HG03432 (cell line): Measurements from ENCODE around the gene TBCD.

ENCODE experiments used
- ATAC-seq: cut with Tn5 transposase; IDR thresholded peaks from one replicate; pipeline ENCODE4 v1.9.1; 2021; ENCODE audit warnings: mild to moderate bottlenecking, moderate library complexity; ENCODE audit not compliant: unreplicated experiment

The TBCD gene

DNA sequence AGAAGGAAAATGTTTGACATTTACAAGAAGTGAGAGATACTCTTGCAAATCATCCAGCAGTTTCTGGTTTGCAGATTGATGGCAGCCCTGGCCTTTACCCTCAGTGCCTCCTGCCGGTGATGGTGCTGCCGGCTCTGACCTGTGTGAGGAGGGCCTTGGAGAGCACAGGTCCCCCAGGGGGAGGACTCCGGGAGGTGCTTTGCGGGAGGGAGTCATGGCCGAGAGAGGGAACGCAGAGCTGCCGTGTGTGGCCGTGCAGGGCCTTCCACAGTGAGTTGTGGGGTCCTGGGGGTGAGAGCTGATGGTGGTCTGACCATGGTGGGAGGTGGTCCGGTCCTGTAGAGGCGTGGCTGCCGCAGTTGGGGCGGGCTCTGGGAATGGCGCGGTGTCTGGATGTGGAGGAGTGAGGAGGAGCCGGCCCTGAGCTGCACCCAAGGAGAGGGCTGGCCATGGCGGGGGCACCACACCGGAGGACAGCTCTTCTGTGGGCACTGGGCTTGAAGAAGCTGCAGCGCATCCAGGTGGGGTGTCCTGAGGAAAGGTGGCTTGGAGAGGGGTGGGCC lies 116.0 kb downstream of the TBCD start:
- no peak for ATAC-seq

DNA sequence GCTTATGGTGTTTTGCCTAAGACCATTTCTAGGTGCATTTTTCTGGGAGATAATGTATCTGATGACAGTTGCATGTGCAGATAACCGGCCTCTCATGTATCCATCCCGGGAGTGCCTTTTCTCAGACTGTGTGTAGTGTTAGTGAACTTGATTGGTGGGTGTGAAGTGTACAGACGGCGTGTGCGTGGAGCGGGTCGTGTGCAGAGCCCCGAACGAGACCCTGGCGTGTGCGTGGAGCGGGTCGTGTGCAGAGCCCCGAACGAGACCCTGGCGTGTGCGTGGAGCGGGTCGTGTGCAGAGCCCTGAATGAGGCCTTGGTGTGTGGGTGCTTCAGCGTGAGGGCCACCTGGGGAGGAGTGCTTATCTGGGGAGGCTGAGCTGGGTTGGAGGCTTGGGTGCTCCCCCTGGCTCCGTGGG lies 116.9 kb downstream of the TBCD start:
- ATAC-seq: no peak

DNA sequence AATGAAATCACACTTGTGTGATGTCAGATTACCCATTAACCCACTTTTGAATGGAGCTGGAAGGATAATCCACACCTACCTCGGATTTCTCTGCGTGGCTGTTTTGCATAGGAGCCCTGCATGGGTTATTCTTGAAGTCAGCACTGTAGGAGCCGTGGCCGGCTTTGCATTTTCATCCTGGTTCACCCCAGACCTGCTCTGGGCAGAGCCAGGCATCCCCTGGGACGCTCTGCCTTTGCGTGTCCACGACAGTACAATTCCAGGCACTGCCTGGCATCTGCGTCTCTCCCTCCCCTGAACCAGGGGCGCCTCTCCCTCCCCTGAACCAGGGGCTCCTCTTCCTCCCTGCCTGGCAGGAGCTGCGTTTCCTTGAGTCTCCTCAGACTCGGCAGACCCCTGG lies 117.7 kb downstream of the TBCD start:
- ATAC-seq: no peak

DNA sequence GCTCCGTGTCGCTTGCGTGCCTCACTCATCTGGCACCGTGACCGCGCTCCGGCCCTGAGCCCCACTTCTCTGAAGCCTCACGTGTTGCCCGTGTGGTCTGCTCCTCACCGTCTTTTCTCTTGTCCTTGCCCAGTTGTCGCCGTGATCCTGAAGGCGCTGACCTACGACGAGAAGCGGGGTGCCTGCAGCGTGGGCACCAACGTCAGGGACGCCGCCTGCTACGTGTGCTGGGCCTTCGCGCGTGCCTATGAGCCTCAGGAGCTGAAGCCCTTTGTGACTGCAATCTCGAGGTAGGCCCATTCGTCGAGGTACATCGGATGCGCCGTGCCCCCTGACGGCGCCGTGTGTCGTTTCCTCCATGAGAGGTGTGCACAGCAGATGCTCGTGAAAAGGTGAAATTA lies 118.2 kb downstream of the TBCD start:
- no peak for ATAC-seq

DNA sequence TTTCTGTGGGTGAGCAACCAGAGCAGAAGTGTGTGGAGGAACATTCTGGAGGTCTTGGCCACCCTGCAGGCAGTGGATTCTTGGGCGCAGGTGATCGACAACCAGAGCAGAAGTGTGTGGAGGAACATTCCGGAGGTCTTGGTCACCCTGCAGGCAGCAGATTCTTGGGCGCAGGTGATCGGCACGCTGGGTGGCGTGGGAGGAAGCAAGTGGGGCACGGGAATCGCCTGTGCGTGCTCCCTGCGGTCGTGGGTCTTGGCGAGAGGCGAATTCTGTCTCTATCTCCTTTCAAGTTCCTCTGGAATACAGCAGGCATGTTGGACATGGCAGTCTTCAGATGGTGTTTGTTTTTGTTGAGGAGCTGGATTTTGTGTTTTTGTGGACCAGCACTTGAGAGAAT lies 118.7 kb downstream of the TBCD start:
- ATAC-seq: no peak

DNA sequence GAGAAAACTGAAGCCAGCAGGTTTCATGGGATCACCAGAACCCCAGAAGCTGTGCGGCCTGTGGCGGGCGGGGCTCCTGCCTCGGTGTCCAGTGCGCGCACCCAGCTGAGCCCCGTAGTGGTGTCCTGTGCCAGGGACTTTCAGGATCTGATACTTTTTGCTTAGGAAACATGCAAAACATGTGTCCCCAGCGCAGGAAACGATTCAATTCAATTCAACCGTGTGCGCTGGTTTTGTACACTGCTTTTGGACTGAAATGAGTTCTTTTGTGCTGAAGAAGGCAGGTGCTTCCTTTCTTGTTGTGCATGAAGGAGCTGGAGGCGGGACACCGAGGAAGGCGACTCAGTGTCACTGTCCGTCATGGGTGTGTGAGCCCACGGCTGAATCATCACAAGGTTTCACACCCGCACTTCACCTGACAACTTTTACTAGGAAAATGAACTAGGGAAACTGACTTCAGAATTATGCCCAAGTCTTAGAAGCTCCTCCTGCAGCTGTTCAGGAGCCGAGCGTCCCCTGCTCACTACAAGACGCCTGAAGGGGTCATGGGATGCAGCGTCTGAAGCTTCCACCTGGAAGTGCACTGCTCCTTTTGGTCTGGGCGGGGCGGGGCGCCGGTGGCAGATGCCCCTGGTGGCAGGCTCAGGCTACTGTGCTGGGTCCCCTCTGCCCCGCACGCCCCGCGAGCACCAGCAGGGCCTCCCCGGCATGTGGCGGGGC lies 119.4 kb downstream of the TBCD start:
- peak; percentile 71 for ATAC-seq

DNA sequence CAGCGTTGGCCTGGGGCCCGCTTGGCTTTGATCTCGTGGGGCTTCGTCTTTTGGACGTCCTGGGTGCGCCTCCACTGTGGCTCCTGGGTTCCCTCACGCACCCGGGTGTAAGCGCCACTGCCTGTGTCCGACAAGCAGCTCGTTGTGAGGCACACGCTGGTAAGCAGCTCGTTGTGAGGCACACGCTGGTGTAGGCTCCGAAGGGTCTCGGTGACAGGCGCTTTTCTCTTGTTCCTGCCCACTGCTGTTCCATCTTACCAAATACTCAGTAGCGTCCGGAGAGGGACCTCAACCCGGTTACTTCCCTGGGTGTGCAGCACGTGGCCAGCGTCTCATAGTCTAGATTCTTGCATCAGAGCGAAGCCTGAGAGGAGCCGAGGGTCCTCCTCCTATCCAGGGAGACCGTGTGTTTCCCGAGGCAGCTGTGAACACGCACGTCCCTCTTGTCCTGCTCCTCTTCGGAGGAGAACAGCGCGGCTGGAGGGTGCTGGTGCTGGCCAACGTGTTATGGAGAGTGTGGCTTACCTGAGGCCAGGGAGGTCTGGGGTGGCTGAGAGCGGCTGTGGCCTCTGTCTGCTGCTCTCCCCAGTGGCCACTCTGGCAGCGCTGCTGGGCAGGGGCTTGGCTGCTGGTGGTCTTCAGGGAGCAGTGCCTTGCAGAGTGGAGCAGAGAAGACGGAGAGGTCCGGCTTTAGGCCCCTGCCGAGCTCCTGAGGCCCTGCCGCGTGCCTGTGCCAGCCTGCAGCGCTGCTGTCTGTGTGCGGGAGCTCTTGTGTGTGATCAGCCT lies 120.1 kb downstream of the TBCD start:
- ATAC-seq: no peak

DNA sequence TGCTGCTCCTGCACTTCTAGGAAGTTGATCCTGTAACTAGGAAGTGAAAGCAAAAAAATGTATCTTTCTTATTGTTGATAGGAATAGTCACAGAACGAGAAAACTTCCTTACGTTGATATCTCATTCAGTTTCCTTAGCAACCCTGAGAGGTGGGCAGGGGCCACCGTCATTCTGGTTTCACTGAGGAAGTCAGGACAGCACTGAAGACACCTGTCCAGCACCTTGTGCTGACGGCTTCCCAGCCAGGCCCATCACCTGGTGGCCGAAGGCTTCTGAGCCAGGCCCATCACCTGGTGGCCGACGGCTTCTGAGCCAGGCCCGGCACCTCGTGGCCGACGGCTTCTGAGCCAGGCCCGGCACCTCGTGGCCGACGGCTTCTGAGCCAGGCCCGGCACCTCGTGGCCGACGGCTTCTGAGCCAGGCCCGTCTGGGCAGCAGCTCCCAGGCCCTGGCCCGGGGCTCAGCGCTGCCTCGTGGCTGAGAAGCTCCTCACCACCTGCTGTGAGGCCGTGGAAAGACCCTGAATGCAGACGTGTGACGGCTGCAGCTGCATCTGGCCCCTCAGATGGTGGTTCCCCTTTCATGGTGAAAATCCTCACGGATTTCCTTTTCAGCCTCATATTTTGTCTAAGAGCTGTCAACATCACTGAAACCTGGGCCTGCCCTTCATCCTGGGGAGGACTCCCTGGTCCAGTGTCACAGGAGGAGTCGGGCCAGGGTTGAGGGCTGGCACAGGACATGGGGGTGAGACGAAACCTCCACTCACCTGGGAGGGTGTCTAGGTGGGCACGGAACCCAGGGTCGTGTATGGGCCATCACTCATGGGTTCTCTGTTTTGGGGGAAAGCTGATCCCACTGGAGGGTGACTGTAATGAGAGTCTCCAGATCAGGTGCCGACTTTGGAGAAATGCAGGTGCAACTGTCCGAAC lies 121.0 kb downstream of the TBCD start:
- no peak for ATAC-seq

DNA sequence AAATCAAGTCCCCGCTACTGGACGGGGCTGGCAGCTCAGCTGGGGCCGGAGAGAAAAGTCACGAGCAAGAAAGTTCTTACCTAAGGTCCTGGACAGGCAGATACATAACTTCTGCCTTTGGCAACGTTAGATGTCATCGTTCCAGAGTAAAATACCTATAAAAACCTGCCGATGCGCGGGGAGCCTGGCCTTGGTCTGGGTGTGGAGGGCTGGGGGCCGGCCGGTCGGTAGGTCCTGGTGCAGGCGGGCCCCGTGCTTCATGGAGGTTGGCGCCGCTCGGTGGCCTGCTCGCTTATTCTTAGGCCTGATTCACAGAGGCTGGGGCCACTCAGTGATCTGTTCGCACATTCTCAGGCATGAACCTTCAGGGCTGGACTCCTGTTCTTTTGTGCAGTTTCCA lies 121.7 kb downstream of the TBCD start:
- ATAC-seq: no peak

DNA sequence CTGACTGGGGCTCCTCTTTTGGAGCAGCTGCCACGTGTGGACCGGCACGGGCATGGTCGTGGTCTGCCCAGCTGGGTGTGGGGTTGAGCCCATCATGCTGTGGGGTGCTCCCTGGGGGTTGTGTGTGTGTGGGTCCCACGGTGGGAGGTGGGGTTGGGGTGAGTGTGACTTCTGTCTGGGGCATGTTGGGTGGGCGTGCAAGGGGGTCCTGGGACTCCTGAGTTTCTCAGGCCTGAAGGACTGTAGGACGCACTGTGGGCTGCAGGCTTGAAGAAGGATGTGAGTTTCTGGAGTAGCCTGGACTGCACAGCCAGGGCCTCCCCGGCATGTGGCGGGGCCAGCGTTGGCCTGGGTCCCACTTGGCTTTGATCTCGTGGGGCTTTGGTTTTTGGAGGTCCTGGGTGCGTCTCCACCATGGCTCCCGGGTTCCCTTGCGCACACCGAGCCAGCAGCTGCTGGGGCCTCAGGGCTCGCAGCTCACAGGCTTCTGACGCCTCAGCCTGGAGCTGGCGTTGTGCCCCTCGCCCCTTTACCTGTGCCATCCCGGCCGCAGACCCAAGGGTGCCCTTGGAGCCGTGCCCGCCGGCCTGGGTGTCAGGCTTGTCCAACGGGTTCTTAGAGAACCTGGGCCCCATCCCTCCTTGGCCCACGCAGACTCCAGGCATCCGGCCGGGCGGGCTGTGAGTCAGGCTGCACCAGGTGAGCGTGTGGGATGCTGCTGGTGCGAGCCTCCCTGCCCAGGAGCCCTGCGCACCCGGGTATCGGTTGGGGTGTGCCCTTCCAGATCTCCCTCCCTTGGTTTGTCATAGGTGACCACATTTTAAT lies 122.4 kb downstream of the TBCD start:
- ATAC-seq: no peak

DNA sequence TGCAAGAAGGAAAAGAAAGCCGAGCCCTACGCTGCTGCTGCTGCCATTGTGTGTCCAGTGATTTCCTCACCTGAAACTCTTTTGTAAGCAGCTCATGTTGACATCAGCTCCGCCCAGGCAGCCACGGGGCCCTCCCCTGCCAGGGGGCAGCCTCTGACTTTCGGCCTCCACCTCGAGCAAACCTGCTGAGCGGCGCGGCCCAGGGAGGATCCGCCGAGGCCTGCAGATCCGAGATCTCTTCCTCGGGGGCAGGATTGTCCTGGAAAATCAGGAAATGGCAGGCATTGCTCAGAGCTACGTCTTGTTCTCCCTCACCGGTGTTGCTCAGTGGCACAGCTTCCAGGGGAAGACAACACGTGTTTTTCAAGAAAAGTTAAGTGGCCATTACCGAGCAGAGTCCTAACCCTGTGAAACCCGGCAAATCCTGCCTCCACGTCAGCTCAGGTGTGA lies 123.6 kb downstream of the TBCD start:
- no peak for ATAC-seq

DNA sequence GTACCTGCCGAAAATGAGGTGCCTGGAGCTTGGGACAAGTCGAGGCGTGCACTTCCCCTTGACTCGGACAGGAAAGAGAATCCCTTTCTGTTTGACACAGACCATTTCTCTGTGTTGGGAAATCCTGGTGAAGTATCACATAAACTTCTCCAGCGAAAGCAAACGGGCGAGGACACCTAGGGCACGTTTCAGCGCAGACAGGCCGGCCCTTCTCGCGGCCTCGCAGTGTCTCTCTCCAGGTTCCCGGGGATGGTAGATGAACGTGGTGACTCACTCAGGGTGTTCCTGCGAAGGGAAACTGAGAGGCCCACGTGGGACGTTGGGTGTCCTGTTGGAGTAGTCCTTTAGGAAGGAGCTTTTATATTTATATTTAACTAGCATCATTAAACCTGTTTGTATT lies 124.3 kb downstream of the TBCD start:
- ATAC-seq: no peak

DNA sequence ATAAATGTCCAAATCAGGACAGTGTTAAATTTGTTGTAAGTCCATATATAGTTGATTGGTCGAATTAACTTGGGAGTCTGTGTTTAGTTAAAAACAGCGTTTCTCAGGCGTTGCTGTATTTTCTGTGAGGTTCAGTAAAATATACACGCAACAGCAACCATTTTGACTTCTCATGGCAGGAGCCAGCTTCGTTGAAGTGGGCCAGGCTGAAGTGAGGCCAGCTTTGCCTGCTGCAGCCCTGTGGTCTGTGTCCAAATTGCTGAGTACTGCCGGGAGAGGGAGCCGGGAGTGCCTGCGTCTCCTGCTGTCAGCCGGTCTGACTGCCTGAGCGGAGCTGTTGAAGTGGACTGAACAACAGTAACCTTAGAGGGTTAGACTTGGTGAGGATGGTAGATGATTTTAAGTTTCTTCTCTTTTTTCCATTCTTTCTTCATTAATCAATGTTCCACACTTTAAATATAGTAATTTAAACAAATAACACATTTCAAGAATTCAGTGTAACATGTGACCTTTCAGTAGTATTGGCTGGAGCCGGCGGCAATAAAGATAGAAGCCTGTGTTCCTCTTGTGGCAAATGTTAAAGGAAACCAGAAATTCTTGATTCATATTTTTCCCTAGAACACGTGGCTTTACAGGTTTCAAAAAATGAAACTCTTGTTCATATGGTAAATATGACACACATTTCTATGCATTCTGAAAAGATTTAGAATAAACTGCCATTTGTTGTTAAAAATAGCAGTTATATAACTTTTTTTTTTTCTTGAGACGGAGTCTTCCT lies 124.9 kb downstream of the TBCD start:
- no peak for ATAC-seq

DNA sequence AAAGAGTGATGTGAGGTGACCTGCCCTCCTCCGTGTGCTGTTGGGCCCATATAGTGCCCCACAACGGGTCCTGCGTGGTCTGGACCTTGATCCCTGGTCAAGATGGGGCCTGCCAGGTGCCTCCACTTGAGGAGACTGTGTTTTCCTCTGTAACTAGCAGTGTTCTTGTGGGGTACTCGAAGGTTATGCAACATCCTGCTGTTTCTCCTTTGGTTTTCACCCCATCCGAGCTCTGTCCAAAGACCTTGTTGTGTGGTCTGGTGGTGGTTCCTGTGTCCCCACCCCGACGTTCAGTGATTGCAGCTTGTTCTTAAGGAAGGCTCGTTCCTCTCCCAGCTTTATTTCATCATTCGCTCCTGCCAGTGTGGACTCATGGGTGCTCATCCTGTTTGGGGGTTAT lies 126.7 kb downstream of the TBCD start:
- ATAC-seq: no peak

DNA sequence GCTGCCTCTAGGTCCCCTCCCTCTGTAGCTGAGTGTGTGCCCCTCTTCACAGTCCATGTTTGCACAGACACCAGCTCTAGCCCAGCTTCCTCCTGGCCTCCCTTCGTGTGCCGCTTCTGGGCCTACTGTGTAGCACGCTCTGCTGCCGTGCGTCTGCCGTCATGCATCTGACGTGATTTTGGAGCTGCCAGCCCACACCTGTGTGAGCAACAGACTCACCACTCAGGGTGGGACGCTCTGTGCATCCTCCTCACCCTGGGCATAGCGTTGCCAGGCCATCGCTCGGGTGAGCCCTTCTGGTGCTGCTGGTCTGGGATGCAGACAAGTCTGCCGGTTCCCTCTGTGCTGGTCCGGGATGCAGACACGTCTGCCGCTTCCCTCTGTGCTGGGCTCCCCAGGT lies 127.4 kb downstream of the TBCD start:
- ATAC-seq: no peak

DNA sequence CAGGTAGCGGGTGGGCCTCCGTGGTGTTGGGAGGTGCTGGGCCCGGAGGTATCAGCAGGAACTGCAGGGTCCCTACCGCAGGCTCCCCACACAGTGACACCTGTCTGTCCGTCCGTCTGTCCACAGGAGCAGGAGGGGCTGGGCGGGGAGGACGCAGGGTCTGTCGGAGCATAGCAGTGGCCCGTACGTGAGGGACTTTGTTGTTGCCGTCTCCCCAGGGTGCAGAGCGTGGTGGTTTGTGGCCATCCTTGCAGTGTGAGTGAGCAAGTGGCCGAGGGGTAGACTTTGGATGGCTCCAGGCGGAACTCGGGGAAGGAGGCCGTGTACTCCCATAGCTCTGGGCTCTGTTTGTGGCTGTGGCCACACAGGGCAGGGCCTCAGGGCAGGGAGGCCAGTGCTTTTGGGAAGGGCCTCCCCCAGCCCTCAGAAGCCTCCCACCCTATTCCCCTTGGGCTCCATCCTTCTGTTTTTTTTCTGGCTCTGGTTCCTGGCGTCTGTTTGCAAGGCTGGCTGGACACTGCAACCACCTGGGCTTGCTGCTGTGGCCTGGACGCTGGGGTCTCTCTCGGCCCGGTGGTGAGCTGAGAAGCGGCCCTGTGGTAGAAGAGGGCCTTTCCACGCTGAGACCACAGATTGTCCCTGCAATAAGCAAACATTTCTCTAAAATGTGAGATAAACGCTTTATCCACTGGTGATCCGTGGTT lies 128.9 kb downstream of the TBCD start:
- ATAC-seq: no peak

DNA sequence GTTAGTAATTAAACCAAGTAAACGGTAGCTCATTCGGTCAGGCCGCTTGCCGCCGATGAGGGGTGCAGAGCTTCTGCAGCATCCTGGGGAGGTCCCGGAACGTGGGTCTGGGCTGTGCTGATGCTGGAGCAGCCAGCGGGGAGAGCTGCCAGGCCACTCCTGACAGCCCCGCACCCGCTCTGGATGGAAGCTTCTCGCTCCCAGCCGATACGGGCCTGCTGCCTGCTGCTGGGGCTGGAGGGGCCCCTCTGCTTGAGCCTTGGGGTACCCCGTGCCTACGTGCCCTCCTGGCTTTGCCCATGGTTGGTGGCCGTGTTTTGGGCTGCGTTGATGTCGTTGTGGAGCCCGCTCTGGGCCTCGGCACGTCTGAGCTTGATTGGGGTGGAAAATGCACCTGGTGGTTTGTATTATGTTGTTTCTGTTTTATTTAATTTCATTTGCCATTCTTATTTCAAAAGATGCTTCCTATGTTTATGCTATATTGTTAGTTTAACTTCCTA lies 129.5 kb downstream of the TBCD start:
- no peak for ATAC-seq

DNA sequence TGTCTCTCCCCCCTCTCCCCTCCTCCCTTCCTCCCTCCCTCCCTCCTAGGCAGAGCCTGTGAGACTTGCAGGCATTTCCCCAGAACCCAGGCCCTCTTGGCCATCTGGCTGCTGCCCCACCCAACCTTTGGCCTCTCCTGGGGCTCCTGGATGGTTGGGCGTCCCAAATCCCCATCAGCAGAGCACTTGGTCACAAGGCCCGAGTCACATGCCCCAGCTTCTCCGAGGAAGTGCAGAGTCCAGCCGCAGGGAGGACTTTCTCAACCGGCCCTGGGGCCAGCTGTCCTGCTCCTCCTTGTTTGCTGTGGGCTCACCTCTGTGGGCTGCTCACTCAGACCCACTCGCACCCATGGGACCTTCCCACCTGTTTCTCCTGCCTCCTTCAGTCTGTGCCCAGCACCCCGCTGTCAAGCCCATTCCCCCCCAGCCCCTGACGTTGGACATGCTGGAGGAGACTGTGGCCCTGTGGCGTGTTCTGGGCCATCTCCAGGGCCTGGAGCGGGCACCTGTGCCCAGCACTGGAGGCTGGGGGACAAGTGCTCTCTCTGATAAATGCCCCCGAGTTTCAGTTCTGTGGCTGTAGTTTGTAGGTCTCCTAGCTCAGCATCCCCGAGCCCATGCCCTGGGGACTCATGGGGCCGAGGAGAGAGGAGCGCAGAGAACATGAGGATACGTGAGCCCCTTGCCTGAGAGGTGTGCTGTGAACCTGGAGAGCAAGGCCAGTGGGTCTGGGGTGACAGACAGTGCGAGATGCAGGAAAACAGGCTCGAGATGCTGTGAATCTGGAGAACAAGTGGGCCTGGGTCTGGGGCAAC lies 130.2 kb downstream of the TBCD start:
- no peak for ATAC-seq
